NCI-H82 treated with DMSO at 0.1 percent for 48 hours (cell line): ENCODE results near the gene DLGAP1.

Experiments used
- DNase-seq: peaks from one replicate; lab custom pipeline; 2025; ENCODE audit not compliant: unreplicated experiment; lab: John Stamatoyannopoulos, UW

Gene DLGAP1

GRCh38 chr18:3463051-3463450 lies 992.1 kb downstream of the DLGAP1 start:
- DNase-seq = no peak

- no peak for DNase-seq
Observed at GRCh38 chr18:3461704-3462103, 993.4 kb downstream of the DLGAP1 start.

GRCh38 chr18:3460823-3461398 lies 994.2 kb downstream of the DLGAP1 start:
- DNase-seq = no peak

GRCh38 chr18:3458952-3459853 lies 995.9 kb downstream of the DLGAP1 start:
- DNase-seq = no peak

GRCh38 chr18:3458378-3458777 lies 996.7 kb downstream of the DLGAP1 start:
- no peak for DNase-seq

- no peak for DNase-seq
Observed at GRCh38 chr18:3457261-3457724, 997.8 kb downstream of the DLGAP1 start.

- DNase-seq = no peak
Observed at GRCh38 chr18:3456686-3457069, 998.4 kb downstream of the DLGAP1 start.

- no peak for DNase-seq
Observed at GRCh38 chr18:3455907-3456685, 999.0 kb downstream of the DLGAP1 start.

- DNase-seq = no peak
Observed at GRCh38 chr18:3455090-3455635, 999.9 kb downstream of the DLGAP1 start.

- DNase-seq = peak; percentile 26
Observed at GRCh38 chr18:3454365-3455089, 1000.6 kb downstream of the DLGAP1 start.

- no peak for DNase-seq
Observed at GRCh38 chr18:3453540-3454364, 1001.4 kb downstream of the DLGAP1 start.

GRCh38 chr18:3452750-3453539 lies 1002.2 kb downstream of the DLGAP1 start:
- DNase-seq = no peak

- no peak for DNase-seq
Observed at GRCh38 chr18:3451989-3452749, 1002.9 kb downstream of the DLGAP1 start.

- peak; percentile 48 for DNase-seq
Observed at GRCh38 chr18:3451183-3451988, 1003.7 kb downstream of the DLGAP1 start.

- no peak for DNase-seq
Observed at GRCh38 chr18:3450799-3451182, 1004.3 kb downstream of the DLGAP1 start.

- peak; percentile 47 for DNase-seq
Observed at GRCh38 chr18:3450012-3450798, 1004.9 kb downstream of the DLGAP1 start, which contains the start of gene TGIF1. Gene TGIF1, plus strand, starts transcription at chr18:3450172. Its CDS starts 318 bp downstream, at chr18:3450490.
